Measurements from ENCODE around the gene KRTAP4-7.
A peak's percentile ranks its signal among the peaks of the same experiment; 100 is the strongest.
"Not testable (repeated sequence)": the region's sequence is repeated elsewhere in the genome, so short reads cannot be mapped to it uniquely, and the experiment has no call there.

The KRTAP4-7 gene

GRCh38 chr17:41108728-41109386, 24.9 kb downstream of the KRTAP4-7 start:
- DNase-seq (ENCODE audit: low spot score), result not testable (repeated sequence)

- peak; percentile 30 for DNase-seq (ENCODE audit: low spot score)
Measured at GRCh38 chr17:41111151-41111885, 27.4 kb downstream of the KRTAP4-7 start.

GRCh38 chr17:41116297-41116696, 32.3 kb downstream of the KRTAP4-7 start:
- peak; percentile 77 for DNase-seq (ENCODE audit: low spot score)

GRCh38 chr17:41117846-41118386, 34.0 kb downstream of the KRTAP4-7 start, which contains the start of gene KRTAP4-11:
KRTAP4-11 (minus strand) TSS chr17:41118373; CDS start chr17:41118315, 58 bp downstream.
- DNase-seq (ENCODE audit: low spot score), result not testable (repeated sequence)

GRCh38 chr17:41118721-41119120, 34.8 kb downstream of the KRTAP4-7 start:
- DNase-seq (ENCODE audit: low spot score), result no peak

GRCh38 chr17:41119696-41120690, 36.0 kb downstream of the KRTAP4-7 start:
- DNase-seq (ENCODE audit: low spot score), result peak; percentile 36

- no peak for DNase-seq (ENCODE audit: low spot score)
Measured at GRCh38 chr17:41121742-41122141, 37.8 kb downstream of the KRTAP4-7 start.

- DNase-seq (ENCODE audit: low spot score), result not testable (repeated sequence)
Measured at GRCh38 chr17:41123292-41123990, 39.5 kb downstream of the KRTAP4-7 start.

GRCh38 chr17:41123991-41124371, 40.0 kb downstream of the KRTAP4-7 start, which contains the start of gene KRTAP4-12:
KRTAP4-12 (minus strand) TSS chr17:41124182; CDS start chr17:41124122, 60 bp downstream.
- not testable (repeated sequence) for DNase-seq (ENCODE audit: low spot score)

GRCh38 chr17:41125064-41125463, 41.1 kb downstream of the KRTAP4-7 start:
- DNase-seq (ENCODE audit: low spot score), result no peak

GRCh38 chr17:41126412-41126811, 42.5 kb downstream of the KRTAP4-7 start:
- DNase-seq (ENCODE audit: low spot score), result no peak

- no peak for DNase-seq (ENCODE audit: low spot score)
Measured at GRCh38 chr17:41127371-41127770, 43.4 kb downstream of the KRTAP4-7 start.

- DNase-seq (ENCODE audit: low spot score), result no peak
Measured at GRCh38 chr17:41131979-41132378, 48.0 kb downstream of the KRTAP4-7 start.

- DNase-seq (ENCODE audit: low spot score), result no peak
Measured at GRCh38 chr17:41133880-41134735, 50.2 kb downstream of the KRTAP4-7 start.
